Hypothalamus (tissue), 51 donors: ENCODE measurements around the gene ANKLE2.
"Not testable (repeated sequence)": the region's sequence is repeated elsewhere in the genome, so short reads cannot be mapped to it uniquely, and the experiment has no call there.

Source experiments
- DNase-seq, 51 donors: peaks; one replicate each; lab custom pipeline; 2025; lab: John Stamatoyannopoulos, UW

Gene ANKLE2

DNA sequence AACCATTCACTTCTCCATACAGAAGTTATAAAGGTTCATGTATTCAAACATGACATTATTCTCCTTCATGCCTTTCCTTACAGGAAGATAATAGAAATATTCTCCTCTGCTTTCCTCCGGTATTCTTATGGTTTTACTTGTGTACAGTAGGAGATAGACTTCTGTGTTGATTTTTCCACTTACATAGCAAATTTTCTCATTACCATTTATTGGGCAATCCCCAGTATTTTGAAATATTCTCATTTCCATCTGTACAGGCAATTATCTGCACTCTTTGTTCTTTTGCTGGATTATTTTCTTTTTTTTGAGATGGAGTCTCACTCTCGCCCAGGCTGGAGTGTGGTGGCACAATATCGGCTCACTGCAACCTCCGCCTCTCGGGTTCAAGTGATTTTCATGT, 63.3 kb downstream of the ANKLE2 start:
- DNase-seq, result no peak

DNA sequence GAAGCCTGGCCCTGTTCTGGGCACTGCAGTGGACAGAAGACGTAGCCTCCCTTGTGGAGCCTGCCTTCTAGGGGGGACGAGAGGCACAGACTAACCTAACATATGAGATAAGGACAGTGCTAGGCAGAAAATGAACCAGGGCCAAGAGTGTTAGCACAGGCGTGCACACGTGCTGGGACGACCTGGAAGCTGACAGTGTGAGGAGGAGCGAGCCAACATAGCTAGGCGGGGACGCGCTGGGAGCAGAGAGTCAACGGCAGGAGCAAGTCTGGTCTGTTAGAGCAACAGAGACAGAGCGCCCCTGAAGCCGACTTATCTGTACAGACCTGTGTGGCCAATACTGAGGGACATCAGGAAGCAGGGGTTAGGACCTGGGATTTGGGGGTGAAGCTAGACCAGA, 66.2 kb downstream of the ANKLE2 start:
- DNase-seq, result no peak

- DNase-seq, result not testable (repeated sequence)
These were observed 66.7 kb downstream of the ANKLE2 start for GRCh38 chr12:132694888-132695287.

- not testable (repeated sequence) for DNase-seq
These were observed 69.6 kb downstream of the ANKLE2 start for GRCh38 chr12:132692030-132692429.

DNA sequence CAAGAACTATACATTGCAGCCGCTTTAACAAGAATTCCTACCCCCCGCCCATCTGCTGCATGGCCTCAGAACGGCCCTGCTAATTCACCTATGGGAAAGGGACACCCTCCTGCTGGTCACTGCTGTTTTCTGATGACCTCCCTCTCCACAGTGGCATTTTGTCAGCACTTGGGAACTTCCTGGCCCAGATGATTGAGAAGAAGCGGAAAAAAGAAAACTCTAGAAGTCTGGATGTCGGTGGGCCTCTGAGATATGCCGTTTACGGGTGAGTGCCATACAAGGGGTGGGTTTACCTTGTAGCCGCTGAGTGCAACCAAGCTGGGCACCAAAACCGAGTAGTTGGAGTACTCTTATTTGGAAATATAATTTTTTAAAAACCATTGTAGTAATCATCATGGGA, 71.5 kb downstream of the ANKLE2 start:
- DNase-seq, result no peak

- no peak for DNase-seq
These were observed 72.4 kb downstream of the ANKLE2 start for GRCh38 chr12:132689227-132689626.

- DNase-seq, result peak; percentile 34 to 97 (median 87)
These were observed 74.1 kb downstream of the ANKLE2 start, which contains the start of the genes POLE and PXMP2 for GRCh38 chr12:132687211-132688164. POLE (minus strand) TSS chr12:132687342; CDS start chr12:132687315, 27 bp downstream. PXMP2 (plus strand) TSS chr12:132687587; CDS start chr12:132687671, 84 bp downstream.

- peak in 2 of 51 donors; percentile 11 to 37 for DNase-seq
These were observed 74.8 kb downstream of the ANKLE2 start for GRCh38 chr12:132686825-132687210.

DNA sequence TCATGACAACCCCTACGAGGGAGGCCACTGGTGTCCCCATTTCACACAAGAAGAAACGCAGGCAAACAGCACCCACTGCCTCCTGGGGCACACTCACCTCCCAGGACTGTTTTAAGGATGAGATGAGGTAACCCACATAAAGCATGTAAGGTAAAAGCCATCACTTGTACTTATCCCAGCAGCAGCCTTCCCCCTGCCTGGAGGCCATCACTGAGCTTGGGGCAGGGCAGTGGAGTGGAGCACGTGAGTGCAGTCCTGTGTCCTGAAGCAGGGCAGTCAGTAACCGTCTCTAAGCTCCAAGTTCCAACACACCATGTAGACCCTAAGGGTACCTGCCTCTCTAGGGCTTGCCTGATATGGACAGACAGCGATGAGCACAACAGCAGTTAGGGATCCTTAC, 76.2 kb downstream of the ANKLE2 start:
- DNase-seq, result no peak

DNA sequence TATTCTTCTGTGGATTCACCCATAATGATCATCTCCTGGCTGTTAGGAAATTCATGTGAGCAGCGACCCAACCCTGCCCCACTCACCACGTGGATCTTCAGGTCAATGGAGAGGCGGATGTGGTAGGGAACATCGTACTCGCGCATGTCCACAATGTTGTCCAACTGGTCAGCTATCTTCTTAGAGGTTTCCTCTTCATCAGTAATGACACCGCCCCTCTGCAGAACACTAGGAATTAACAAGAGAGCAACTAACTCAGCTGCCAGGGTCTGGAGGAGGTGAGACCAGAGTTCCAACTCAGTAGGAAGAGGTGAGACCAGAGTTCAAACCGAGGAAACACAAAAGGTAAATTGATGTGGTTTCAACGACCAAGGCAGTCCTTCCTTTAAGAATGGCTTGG, 84.1 kb downstream of the ANKLE2 start:
- DNase-seq, result no peak

GRCh38 chr12:132675757-132676432, 85.7 kb downstream of the ANKLE2 start:
- DNase-seq, result no peak
